Posterior vena cava (tissue), 2 donors: ENCODE data around the gene CCBE1. TPM values are rescaled to one million over a fixed set of nuclear protein-coding genes. Genes with fewer than 3 reads are reported as not detected.

Experiments
- DNase-seq: peaks from one replicate; pipeline ENCODE4 v3.0.0-alpha.2; 2020; ENCODE audit warnings: low spot score
- intact Hi-C, 2 donors: fragments of 100-400 bp; cut with DNase I; formaldehyde crosslinking; loops; one replicate each; pipeline versions ENCODE4 v1.14.1 to v1.14.2; 2022 to 2023
- total RNA-seq, 2 donors: library from RNA; stranded (reverse); fragmentation: NEBNext Ultra II Directional; extraction: Animal tissue kit (Norgen Biotek cat#: 25700); gene quantifications; one replicate each; pipeline ENCODE4 v1.2.1, GENCODE V29; 2021
- donor health status: DM: yes; HTN: yes; CAD: no.
- donor health status: DM: yes; HTN: yes; CAD: no.

Gene CCBE1
- total RNA-seq, 2 donors from 2014 or later, result 2.1 to 3.0 TPM

- intact Hi-C loops, result no loop called here
Observed at GRCh38 chr18:59562751-59563150, 134.5 kb downstream of the CCBE1 start.

DNA sequence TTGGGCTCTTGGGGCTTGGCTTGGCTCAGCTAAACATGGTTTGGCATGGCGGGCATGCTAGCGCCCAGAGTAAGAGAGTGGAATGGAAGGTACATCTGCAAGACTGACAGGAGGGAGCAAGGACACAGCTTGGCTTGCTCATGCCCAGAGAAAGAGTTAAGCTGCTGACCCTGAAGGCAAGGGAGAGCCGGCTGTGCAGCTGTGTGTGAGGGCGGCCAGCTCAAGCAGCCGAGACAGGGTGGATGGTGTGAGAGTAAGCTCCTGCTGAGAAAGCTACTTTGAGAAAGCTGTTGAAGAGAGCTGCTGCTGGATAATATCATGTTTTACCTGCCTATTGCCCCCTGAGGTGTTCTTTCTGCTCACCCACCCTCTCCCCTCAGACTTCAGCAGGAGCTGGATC, 135.6 kb downstream of the CCBE1 start:
- no peak for DNase-seq
- intact Hi-C loops, result no loop called here

More at GRCh38 chr18:59562751-59563150, 134.5 kb downstream of the CCBE1 start:
- DNase-seq, result no peak

DNA sequence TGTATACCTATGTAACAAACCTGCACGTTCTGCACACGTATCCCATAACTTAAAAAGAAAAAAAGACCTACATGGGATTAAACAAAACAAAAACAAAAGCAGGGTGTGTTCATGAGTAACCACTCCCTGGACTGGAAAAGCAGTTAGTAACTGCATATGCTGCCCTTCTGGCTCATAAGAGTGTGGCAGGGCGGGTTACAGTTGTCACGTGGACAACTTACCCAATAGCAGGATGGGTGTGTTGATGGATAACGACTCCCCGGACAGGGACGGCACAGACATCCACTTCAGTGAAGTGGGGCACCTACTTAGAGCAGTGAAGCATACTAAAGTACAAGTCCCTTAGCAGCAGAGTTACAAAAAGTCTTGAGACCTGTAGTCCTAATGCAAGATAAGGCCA, 136.7 kb downstream of the CCBE1 start:
- intact Hi-C loops, result no loop called here
- no peak for DNase-seq

GRCh38 chr18:59559528-59559927, 137.7 kb downstream of the CCBE1 start:
- no peak for DNase-seq
- intact Hi-C loops, result no loop called here

DNA sequence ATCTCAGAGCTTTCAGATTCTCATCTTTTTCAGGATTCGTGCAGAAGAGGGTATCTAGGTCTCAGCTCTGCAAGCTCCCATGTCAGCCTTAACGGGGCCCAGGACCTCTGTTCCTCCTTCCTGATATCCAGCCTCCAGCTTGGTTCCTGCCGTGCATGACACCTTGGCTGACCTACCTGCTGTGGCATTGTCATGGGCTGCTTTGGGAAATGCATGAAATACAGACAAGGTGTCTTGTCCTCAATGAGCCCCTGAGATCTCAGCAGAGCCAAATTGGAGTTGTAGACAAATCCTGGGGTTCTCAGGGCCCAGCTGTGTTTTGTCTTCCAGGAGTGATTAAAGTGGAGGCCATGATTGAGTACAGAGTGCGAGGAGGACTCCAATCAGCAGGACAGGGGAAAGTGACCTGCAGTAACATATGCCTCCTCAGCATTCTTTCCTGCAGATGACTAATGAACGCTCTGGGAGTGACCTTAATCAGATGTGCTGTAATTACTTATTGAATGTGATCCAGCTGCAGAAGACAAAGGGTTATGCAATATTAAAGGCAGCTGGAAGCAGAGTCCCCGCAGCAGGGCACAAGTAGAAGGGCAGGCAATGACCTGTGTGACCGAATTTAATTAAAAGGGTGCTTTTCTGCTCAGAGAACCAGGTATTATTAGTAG, 141.1 kb downstream of the CCBE1 start:
- intact Hi-C loops, result no loop called here
- no peak for DNase-seq

- intact Hi-C loops, result no loop called here
- DNase-seq, result no peak
Observed at GRCh38 chr18:59554796-59555335, 142.4 kb downstream of the CCBE1 start.

- DNase-seq, result no peak
- intact Hi-C loops, result no loop called here
Observed at GRCh38 chr18:59553273-59553870, 143.9 kb downstream of the CCBE1 start.

- DNase-seq, result no peak
- intact Hi-C loops, result no loop called here
Observed at GRCh38 chr18:59551902-59552635, 145.2 kb downstream of the CCBE1 start.

GRCh38 chr18:59550174-59550516, 147.1 kb downstream of the CCBE1 start:
- intact Hi-C loops, result no loop called here
- no peak for DNase-seq

GRCh38 chr18:59549503-59550173, 147.6 kb downstream of the CCBE1 start:
- DNase-seq, result no peak
- intact Hi-C loops, result loop anchor here in 1 of 2 donors (1.0 kb wide), 1 partner anchor 8 kb away; no protein-coding TSS in a partner anchor

DNA sequence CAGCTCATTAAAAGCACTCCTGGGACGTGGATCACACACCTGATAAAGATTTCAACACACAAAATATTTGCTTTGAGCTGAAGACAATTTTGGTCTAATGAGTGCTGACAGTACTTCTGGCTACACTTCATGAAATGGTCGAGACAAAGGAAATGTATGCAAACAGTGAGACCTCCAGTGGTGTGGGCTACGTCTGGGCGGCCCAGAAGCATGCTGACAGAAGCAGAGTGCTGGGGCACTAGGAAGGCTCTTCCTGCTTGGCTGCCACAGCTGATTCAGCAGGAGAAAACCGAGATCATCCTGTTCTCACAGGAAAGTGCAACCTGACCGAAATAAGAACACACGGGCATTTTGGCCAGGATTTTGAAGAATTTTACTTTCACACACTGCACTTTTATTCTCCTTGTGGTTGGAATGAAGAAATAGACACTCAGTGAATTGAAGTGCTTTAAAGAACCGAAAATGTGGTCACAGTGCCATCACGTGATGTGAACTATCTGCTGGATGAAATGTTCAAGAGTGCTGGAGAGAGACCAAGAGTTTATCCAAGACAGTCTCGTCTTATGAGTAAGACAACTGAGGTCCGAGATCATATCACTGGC, 149.5 kb downstream of the CCBE1 start:
- intact Hi-C loops, result no loop called here
- DNase-seq, result no peak

- no peak for DNase-seq
- intact Hi-C loops, result no loop called here
Observed at GRCh38 chr18:59546188-59546587, 151.0 kb downstream of the CCBE1 start.

DNA sequence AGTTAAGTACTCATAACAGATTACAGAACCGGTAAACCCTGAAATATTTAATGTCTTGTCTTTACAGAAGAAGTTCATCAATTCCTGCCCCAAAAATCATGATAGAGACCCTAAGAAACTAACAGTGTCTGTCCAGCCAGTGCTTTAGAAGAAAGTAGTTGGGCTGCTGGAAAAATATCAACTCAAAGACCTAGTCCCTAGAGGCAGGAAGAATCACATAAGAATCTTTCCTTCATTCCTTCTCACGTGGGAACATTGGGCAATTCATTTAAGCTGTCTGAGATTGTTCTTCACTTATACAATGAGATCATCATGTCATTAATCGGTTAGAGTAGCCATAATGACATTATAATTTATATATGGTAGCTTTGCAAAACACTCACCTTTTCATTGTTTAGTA, 156.4 kb downstream of the CCBE1 start:
- DNase-seq, result no peak
- intact Hi-C loops, result no loop called here

- DNase-seq, result no peak
- intact Hi-C loops, result no loop called here
Observed at GRCh38 chr18:59540346-59540745, 156.9 kb downstream of the CCBE1 start.

DNA sequence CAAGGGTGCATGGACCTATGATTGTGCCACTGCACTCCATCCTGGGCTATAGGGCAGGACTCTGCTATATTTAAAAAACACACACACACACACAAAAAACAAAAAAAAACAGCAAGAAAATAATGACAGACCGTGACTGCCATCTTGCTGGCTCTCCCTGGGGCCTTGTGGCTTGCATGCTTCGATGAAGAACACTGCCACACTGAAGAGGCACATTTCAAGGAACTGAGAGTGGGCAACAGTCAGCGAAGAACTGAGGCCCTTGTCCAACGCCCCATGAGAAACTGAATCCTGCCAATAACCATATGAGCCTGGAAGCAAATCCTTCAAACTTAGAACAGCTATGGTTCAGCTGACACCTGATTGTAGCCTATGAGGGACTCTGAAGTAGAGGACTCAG, 158.1 kb downstream of the CCBE1 start:
- intact Hi-C loops, result no loop called here
- no peak for DNase-seq

DNA sequence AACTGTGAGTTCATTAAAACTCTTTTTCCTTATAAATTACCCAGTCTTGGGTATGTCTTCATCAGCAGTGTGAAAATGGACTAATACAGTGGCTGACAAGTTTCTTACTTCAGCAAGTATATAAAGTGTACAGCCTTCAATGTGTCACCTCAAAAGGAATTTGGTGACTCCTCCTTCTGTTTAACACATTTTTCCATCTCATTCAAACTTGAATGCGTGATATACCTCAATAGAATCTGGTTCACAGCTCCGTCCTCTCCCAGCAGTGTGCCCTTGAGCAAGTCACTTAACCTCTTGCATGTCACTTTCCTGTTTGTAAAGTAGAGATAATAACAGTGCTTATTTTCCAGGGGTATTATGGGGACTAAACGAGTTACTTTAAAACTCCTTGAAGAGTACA, 159.6 kb downstream of the CCBE1 start:
- no peak for DNase-seq
- intact Hi-C loops, result no loop called here

GRCh38 chr18:59536166-59536565, 161.1 kb downstream of the CCBE1 start:
- intact Hi-C loops, result no loop called here
- no peak for DNase-seq

GRCh38 chr18:59535055-59535454, 162.2 kb downstream of the CCBE1 start:
- no peak for DNase-seq
- intact Hi-C loops, result no loop called here

DNA sequence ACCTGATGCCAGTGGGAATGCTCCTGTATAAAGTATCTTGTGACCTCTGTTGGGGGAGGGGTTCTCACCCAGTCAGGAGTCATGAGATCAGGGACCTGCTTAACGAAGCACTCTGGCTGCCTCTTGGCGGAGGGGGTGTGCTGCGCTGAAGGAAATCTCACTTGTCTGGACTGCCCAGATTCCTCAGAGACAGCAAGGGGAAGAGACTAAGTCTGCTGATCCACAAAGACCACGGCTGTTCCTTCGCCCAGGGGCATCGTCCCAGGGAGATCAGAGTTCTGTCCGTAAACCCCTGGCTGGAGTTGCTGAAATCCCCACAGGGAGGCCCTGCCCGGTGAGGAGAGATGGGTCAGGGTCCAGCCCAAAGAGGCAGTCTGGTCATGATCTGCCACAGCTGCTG, 168.4 kb downstream of the CCBE1 start:
- intact Hi-C loops, result no loop called here
- no peak for DNase-seq
